Neural cell (in vitro differentiated cells): ENCODE data around the gene FCER2. TPM values are rescaled to one million over a fixed set of nuclear protein-coding genes. Genes with fewer than 3 reads are reported as not detected.

Experiments
- H2AFZ ChIP-seq: fragments of 200-600, 300-800 bp; sonication (generic), shearing (Covaris generic); 2 replicates; pipeline ENCODE4 v1.6.0; 2014; ENCODE audit warnings: low read depth, mild to moderate bottlenecking, antibody characterized with exemption, low read length, moderate library complexity
- H3F3A ChIP-seq: fragments of 200-600 bp; shearing (Covaris generic); 2 replicates; pipeline ENCODE4 v1.6.1; 2016; ENCODE audit warnings: mild to moderate bottlenecking, moderate library complexity, mixed read lengths, antibody characterized with exemption, low read length; ENCODE audit not compliant: insufficient read depth, poor library complexity, severe bottlenecking
- H3K27ac ChIP-seq: fragments of 200-600, 300-800 bp; sonication (generic), shearing (Covaris generic); 2 replicates; pipeline ENCODE4 v1.5.1; 2014; ENCODE audit warnings: mild to moderate bottlenecking, low read length, moderate library complexity
- H3K27me3 ChIP-seq: fragments of 300-800, 200-600 bp; sonication (generic), shearing (Covaris generic); 2 replicates; pipeline ENCODE4 v1.6.0; 2014; ENCODE audit warnings: mild to moderate bottlenecking, low read depth, low read length, moderate library complexity; ENCODE audit not compliant: insufficient read depth
- H3K36me3 ChIP-seq: fragments of 300-800, 200-600 bp; sonication (generic), shearing (Covaris generic); 2 replicates; pipeline ENCODE4 v1.5.1; 2014; ENCODE audit warnings: mild to moderate bottlenecking, antibody characterized with exemption, low read length, moderate library complexity; ENCODE audit not compliant: insufficient read depth
- H3K4me2 ChIP-seq: fragments of 300-800, 200-600 bp; sonication (generic), shearing (Covaris generic); 2 replicates; pipeline ENCODE4 v1.6.0; 2014; ENCODE audit warnings: mild to moderate bottlenecking, low read length
- H3K4me3 ChIP-seq: fragments of 300-800, 200-600 bp; sonication (generic), shearing (Covaris generic); 2 replicates; pipeline ENCODE4 v1.5.1; 2014; ENCODE audit warnings: mild to moderate bottlenecking, low read length, moderate library complexity
- H3K79me2 ChIP-seq: fragments of 200-600 bp; shearing (Covaris generic); replicated peaks from 2 replicates; pipeline ENCODE4 v1.6.0; 2014; ENCODE audit warnings: mild to moderate bottlenecking, low read length, moderate library complexity; ENCODE audit not compliant: insufficient read depth
- H3K9ac ChIP-seq: fragments of 300-800, 200-600 bp; sonication (generic), shearing (Covaris generic); 2 replicates; pipeline ENCODE4 v1.6.1; 2016; ENCODE audit warnings: mild to moderate bottlenecking, low read length, mixed read lengths
- H3K9me2 ChIP-seq: fragments of 200-600 bp; shearing (Covaris generic); 2 replicates; pipeline ENCODE4 v1.6.1; 2016; ENCODE audit warnings: mild to moderate bottlenecking, low read length, mixed read lengths; ENCODE audit not compliant: insufficient read depth
- H3K9me3 ChIP-seq: fragments of 200-600, 300-800 bp; sonication (generic), shearing (Covaris generic); 2 replicates; pipeline ENCODE4 v1.6.1; 2016; ENCODE audit warnings: mild to moderate bottlenecking, mixed run types, low read length, moderate library complexity, mixed read lengths
- H4K20me1 ChIP-seq: fragments of 200-600 bp; shearing (Covaris generic); 2 replicates; pipeline ENCODE4 v1.6.1; 2016; ENCODE audit warnings: mild to moderate bottlenecking, mixed run types; ENCODE audit not compliant: insufficient read depth
- CTCF ChIP-seq: fragments of 450-650 bp; IDR thresholded peaks from 2 replicates; pipeline ENCODE4 v1.5.1; 2014; ENCODE audit warnings: antibody characterized with exemption, mild to moderate bottlenecking, moderate library complexity; ENCODE audit not compliant: poor library complexity, severe bottlenecking
- EP300 ChIP-seq: fragments of 450-650 bp; conservative IDR thresholded peaks from 2 replicates; pipeline ENCODE4 v1.6.1; 2014; ENCODE audit warnings: antibody characterized with exemption, mild to moderate bottlenecking, moderate library complexity; ENCODE audit not compliant: poor library complexity, severe bottlenecking
- EZH2 ChIP-seq: fragments of 200-600, 300-800 bp; shearing (Covaris generic), sonication (generic); IDR thresholded peaks from 2 replicates; pipeline ENCODE4 v1.6.1; 2014; ENCODE audit warnings: antibody characterized with exemption, low read length, borderline replicate concordance, mild to moderate bottlenecking; ENCODE audit not compliant: insufficient read depth, poor library complexity, severe bottlenecking
- MXI1 ChIP-seq: fragments of 450-650 bp; conservative IDR thresholded peaks from 2 replicates; pipeline ENCODE4 v1.6.1; 2014; ENCODE audit warnings: antibody characterized with exemption, mild to moderate bottlenecking; ENCODE audit not compliant: poor library complexity, severe bottlenecking
- POLR2AphosphoS5 ChIP-seq: IDR thresholded peaks from 2 replicates; pipeline ENCODE4 v1.6.1; 2012
- RAD21 ChIP-seq: fragments of 450-650 bp; conservative IDR thresholded peaks from 2 replicates; pipeline ENCODE4 v1.6.1; 2014; ENCODE audit warnings: antibody characterized with exemption, mild to moderate bottlenecking, moderate library complexity
- REST ChIP-seq: IDR thresholded peaks from 2 replicates; pipeline ENCODE4 v1.6.1; 2012; ENCODE audit warnings: borderline replicate concordance
- SMC3 ChIP-seq: fragments of 450-650 bp; conservative IDR thresholded peaks from 2 replicates; pipeline ENCODE4 v1.6.1; 2014; ENCODE audit warnings: antibody characterized with exemption, mild to moderate bottlenecking, moderate library complexity; ENCODE audit not compliant: poor library complexity
- TAF1 ChIP-seq: IDR thresholded peaks from 2 replicates; pipeline ENCODE4 v1.6.1; 2012; ENCODE audit warnings: low read depth
- polyA plus RNA-seq: library from polyadenylated mRNA; depleted of rRNA; stranded (reverse); fragments of >200 nt; gene quantifications from 2 replicates; pipeline ENCODE4 v1.2.3, GENCODE V29; 2014

FCER2 gene
- polyA plus RNA-seq, 1 donor from 2014 or later, result not detected

- H3F3A ChIP-seq, result no peaks in the 10 kb centered on the region
- no peak for TF ChIP-seq REST
- TF ChIP-seq EZH2, result no peak
- TF ChIP-seq POLR2AphosphoS5, result no peak
- TF ChIP-seq RAD21, result no peak
- TF ChIP-seq CTCF, result no peak
- no peak for TF ChIP-seq MXI1
- TF ChIP-seq EP300, result no peak
- no peak for TF ChIP-seq SMC3
- H3K9ac ChIP-seq, result no peak overlapping the region
- H3K9me3 ChIP-seq, result no peaks in the 10 kb centered on the region
- no peaks in the 10 kb centered on the region for H4K20me1 ChIP-seq
- no peak overlapping the region for H2AFZ ChIP-seq
- no peak overlapping the region for H3K4me3 ChIP-seq
- H3K79me2 ChIP-seq, result no peaks in the 10 kb centered on the region
- H3K36me3 ChIP-seq, result no peaks in the 10 kb centered on the region
- no peaks in the 10 kb centered on the region for H3K27me3 ChIP-seq
- H3K27ac ChIP-seq, result no peak overlapping the region
- no peaks in the 10 kb centered on the region for H3K9me2 ChIP-seq
- H3K4me2 ChIP-seq, result no peak overlapping the region
These were observed 10.4 kb downstream of the FCER2 start for GRCh38 chr19:7691497-7691896.

- H4K20me1 ChIP-seq, result no peaks in the 10 kb centered on the region
- no peak overlapping the region for H3K9ac ChIP-seq
- H3K36me3 ChIP-seq, result no peaks in the 10 kb centered on the region
- no peaks in the 10 kb centered on the region for H3K9me3 ChIP-seq
- H3K4me2 ChIP-seq, result no peak overlapping the region
- H3K27ac ChIP-seq, result no peak overlapping the region
- H3K79me2 ChIP-seq, result no peaks in the 10 kb centered on the region
- H3F3A ChIP-seq, result no peaks in the 10 kb centered on the region
- TF ChIP-seq CTCF (no peak), TAF1 (no peak), EZH2 (no peak), RAD21 (no peak)
- H3K4me3 ChIP-seq, result no peak overlapping the region
- no peak overlapping the region for H2AFZ ChIP-seq
- no peaks in the 10 kb centered on the region for H3K27me3 ChIP-seq
- no peaks in the 10 kb centered on the region for H3K9me2 ChIP-seq
These were observed 11.1 kb downstream of the FCER2 start for GRCh38 chr19:7690779-7691258.
